Activated naive CD4-positive, alpha-beta T cell treated with anti-CD3 and anti-CD28 coated beads, Interleukin-2, amount 50 U/mL, for 16 hours (primary cell): ENCODE results near the gene BCL11A.

Source experiments
- DNase-seq: peaks from one replicate; pipeline ENCODE4 v3.0.0-alpha.2; 2020

The BCL11A gene

DNA sequence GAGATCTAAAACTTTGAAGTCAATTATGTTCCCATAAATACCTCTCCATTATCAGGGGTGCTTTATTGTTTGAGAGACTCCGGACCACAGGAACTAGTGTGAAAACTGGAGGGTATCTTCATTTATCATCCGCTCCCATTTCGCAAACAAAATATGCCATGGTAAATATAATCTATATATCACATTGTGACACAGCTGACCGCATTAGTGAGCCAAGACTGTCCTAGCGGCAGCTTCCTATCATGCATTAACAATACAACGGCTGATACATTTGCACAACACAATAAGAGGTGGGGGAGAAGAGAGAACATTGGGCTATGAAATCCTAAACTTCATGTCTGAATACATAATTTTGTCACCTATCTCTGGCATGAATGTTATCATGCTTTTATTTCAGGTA, 29.5 kb downstream of the BCL11A start:
- no peak for DNase-seq

DNA sequence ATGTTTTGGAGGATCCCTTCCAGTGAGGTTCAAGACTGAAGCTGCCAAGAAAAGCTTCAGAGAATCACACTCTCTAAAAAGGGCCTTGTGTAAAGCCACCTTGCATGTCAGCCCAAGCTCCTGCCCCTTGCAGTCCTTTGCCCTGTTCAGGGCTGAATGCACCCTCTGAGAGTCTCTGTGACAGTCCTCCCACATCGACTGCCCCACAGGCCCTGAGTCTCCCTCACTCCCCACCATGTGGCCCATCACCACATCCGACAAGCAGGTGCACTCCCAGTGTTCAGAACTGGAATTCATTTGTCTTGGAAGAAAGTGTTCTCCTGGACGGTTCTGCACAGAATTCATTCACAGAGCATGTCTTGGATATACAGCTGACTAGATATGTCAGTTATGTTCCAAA, 31.0 kb downstream of the BCL11A start:
- no peak for DNase-seq

DNA sequence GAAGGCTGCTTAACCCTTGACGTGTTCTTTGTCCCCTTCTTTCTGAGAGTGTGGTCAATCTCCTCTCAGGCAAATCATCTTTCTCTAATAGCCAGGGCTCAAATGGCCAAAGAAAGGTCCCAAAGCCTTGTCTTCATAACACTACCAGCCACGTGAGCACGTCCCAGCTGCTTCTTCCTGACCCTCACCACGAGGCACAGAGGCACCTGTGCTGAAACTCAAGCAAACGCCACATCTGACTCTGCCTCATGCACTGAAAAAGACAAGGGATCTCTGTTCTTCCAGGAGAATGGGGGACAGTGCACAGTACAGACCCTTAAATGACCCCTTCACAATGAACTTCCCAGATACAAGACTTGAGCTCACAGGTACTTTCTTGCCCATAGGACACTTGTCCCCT, 31.8 kb downstream of the BCL11A start:
- DNase-seq: no peak

DNA sequence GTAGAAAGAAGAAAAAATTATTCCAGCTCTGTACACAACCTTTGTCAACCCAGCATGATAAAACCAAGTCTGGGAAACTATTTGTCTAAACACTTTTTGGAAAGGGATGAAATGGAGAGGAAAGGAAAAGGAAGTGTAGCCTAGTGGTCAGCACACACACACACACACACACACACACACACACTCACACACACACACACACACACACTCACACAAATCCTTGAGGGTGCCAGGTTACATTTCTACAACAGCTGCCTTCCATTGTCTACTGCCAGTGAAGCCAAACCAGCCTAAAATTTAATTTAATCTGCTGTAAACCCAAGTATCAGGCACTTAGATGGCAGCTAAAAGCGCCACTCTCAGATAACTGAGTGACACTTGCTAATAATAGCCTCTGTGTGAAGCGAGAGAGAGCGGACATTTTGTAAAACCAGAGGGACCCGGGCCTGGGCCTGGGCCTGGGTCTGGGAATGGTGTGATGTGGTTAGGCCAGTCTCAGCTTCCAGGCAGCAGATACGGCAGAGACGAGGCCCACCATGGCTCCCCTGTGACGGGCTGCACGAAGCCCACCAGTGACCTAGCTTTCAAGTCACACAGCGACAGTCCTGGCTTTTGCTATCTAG, 32.4 kb downstream of the BCL11A start:
- no peak for DNase-seq

DNA sequence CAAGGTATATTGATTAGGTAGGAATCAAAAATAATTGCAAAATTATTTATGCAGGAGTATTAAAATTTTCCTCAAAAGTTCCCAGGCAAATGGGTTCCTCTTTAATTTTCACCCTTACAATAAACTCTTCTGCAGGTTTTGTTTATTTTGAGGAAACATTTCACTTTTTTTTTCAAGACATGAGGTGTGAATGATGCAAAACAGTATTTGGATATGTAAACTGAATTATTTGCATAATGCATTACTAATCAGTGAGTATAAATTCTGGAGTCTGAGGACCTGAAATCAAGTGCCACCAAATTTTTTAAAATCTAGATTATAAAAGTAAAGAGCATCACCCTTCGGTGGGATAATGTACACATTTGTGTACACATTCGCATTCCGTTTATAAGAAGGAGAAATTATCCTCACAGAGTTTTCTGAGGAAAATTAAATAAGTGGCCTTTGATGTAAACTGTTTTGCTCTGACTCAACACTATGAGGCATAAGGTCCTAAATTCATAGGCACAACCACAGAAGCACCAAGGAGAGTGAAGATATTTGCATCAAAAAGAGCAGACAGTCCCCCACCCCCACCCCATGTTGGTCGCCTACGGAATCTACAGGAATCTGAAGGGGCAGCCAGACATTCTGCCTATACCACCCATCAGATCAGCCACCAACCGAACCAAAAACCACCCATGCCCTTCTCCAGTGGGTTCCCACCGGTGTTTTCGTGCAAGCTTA, 33.1 kb downstream of the BCL11A start:
- no peak for DNase-seq

DNA sequence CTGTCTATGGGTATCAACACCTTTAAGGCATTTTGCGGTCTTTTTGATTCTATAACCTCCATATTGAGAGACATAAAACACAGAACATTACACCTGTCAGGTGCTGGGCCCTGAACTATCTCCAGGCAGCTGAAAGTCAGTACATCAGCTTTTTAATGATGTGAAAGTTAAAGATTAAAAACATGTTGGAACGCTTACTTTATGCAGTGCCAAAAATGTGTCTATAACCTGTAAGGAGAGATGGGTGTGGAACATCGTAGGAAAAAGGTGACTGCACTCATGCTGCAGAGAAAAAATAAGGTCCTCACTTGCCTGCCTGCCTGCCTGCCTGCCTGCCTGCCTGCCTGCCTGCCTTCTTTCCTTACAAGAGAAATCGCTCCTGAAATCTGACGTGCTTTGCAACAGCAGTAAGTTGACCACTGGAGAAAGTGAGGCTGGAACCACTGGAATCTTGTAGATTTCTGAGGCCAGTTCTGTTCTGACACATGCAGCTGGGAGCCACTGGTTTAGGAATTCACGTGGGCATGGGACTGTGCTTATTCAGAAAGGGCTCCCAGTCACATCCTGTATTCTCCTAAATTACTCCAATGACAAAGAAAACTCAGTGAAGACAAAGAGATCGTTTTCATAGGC, 34.1 kb downstream of the BCL11A start:
- DNase-seq: no peak

DNA sequence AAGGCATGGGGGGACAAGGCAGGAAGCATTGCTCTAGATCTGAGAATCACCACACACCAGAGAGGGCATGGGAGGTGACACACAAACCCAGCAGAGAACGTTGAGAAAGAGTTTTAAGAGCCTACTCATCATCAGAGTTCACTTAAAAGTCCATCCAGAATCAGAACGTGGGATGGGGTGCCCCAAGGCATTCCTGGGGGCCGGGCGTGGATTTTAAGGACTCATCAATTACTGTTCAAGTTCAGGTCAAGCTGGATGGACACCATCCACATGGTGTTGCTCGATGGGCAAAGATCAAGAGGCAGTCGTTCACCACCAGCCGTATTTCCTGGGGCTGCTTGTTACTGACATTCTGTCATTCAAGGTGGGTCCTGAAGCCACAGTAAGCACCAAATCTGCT, 34.9 kb downstream of the BCL11A start:
- DNase-seq: no peak

DNA sequence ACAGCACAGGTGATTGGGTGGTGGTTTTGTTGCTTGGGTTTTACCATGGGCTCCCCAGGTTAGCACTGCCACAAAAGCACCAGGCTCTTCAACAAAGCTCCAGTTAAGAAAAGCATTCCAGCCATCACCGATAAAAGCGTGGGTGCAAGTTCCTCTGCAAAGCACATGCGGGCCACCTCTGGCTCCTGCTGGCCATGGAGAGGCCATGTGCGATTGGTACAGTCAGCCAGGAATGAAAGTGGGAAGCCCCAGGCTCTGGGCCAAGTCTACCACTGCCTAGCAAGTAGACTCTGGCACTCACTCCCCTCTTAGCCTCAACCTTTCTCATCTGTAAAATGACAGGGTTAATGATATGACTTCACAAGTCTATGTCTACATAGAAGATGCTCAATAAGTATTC, 36.0 kb downstream of the BCL11A start:
- no peak for DNase-seq

DNA sequence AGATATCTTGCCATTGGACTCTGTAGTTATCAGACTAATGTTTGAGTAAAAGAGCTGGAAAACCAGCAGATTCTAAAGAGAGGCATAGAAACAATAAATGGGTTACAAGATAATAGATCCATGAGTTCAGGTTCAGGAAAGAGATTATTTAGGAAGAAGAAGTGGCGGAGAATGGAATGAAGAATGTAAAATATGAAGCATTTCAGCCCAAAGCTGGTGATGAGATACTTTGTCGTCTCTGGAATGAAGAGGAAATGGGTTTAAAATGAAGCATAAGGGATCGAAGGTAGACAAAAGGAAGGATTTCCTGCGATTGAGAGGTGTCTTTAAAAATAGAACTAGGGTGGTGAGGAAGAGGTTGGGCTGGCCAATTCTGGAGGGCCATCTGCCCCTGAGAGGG, 36.6 kb downstream of the BCL11A start:
- no peak for DNase-seq

DNA sequence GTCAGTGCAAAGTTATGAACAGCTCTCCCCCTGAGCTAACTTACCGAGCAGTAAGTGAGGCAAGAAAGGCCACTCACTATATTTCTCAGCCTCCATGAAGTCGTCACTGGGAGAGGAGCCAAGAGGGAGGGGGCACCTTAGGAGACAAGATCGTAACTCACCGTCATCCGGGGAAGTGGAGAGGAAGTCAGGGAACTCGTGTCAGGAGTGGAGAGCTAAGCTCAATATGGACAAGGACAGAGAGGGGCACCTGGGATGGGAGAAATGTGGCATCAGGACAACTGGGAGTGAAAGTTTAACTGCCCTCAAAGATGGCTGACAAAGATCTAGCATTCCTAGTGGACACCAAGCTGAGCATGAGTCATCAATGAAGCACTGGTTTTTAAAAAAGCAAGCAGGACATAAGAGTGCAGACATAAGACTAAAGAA, 37.1 kb downstream of the BCL11A start:
- no peak for DNase-seq

DNA sequence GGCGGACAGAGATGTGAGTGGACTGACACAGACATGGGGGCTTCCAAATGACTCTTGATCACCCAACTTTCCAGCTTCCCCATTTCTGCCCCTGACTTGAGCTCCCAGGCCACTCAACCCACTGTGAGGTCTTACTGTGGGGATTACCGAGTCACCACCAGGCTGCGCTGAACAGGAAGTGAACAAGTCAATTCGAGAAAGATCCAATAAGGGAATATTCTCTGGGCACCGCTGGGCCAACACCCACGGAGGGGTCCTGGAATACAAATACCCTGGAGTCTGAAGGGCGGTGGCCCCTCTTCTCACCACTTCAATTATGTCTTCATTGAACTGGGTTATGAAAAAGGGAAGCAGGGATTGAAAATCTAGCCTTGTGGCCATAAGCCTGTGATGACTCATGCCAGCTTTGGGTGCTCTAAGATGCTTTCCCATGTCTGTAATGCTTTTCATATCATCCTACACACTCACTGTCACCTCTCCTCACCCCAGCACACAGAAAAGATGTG, 37.7 kb downstream of the BCL11A start:
- DNase-seq: no peak

DNA sequence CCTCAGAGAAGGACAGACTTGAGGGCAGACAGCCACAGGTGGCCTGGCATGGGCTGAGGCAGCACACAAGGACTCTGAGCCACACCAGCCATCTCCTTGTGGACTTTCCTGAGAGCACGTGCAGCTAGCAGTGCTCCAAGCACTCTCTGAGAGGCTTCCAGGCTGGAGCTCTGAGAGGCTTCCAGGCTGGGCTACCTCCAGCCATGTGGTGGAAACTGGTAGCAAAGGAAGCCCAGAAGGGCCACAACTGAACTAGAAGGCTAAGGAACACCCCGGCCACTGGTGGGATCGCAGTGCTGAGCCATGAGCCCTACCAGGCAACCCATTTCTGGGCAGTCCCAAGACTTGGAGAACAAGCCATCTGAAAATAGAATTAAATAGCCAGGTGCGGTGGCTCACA, 39.5 kb downstream of the BCL11A start:
- DNase-seq: no peak

DNA sequence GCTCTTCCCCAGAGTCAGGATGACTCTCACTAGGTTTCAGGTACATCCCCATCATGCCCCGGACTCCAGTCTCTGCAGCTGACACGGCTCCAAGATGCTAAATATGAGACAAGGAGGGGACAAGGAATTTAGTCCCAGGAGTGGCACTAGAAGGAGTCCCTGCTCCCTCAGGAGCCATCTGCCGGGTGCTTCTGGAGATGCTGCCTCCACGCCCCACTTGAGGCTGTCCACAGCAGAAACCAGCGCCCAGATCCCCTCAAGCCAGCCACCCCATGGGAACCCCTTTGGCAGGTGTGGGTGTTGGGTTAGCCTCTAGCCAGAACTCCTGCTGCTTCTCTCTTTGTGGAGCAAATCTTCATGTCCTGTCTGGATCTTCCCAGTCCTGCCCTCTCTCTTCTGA, 40.3 kb downstream of the BCL11A start:
- no peak for DNase-seq

DNA sequence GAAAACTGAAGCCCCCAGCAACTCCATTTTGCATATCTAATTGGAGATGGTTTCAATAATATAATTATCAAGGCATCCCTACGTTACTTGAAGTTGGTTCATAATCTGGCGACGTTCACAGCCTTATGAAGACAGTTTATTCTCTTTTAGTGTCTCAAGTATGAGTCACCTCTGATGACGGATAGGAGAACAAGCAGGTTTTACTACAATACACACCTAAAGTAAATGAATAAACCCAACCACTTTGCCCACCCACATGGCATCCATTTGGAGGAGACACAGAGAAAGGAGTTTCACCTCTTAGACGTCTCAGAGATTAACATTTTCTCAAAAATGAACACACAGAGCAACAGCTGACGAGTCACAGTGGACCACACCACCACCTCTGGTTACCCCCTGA, 40.8 kb downstream of the BCL11A start:
- no peak for DNase-seq

DNA sequence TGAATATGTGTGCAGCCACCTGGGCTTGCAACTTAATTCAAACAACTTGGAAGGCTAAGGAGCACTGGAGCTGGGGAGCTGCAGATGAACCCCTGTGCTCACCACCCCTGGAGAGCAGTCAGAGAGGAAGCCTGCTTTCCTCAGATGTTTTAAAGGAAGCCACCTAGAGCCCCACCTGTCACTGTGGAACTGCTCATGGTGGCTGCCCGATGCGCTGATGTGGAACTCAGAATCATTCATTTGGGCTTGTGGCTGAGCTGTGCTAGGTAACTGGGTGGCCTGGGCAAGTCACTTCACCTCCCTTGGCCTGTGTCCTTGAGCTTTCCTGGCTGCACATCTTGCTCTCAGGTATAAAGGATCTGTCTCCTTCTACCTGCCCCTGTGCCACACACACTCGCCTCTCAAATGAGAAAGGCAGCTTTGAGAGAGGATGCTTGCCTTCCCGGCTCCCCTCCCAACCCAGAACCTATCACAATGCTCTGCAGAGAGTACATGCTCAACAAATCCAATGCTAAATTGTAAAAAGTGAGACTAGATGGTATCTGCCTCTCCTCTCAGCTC, 41.3 kb downstream of the BCL11A start:
- DNase-seq: no peak

DNA sequence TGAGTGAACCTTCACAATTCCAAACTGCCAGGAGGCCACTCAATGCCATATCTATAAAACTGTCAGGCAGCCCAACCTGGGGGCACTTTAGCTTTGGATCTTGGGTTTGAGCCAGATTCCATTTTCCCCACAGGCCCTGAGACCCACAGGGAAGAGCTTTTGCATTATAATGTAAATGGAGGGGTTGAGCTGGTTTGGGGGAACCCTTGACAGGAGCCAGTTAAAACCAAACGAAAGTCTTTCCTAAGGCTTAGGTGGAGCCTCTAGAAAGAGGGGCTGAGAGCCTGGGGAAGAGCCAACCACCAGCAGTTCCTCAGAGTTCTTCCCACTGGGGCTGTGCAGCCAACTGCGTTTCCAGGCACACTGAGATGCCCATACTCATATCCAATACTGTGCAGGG, 42.7 kb downstream of the BCL11A start:
- no peak for DNase-seq

DNA sequence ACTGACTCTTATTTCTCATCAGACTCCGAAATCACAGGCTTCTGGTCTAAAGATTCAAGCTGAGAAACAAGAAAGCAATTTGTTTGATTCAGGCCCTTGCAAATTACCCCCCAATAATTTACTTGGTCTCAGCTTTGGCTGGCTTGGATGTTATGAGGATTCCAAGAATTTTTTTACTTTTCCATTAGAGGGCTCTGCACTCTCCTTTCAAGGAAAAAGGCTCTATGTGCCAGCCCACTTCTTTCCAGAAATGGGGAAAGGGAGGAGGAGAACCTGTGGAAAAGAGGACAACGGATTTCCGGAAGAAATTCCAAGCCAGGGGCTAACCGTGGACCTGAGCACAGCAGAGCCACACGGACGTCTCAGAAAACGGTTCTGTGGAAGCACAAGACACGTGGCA, 44.4 kb downstream of the BCL11A start:
- DNase-seq: no peak

DNA sequence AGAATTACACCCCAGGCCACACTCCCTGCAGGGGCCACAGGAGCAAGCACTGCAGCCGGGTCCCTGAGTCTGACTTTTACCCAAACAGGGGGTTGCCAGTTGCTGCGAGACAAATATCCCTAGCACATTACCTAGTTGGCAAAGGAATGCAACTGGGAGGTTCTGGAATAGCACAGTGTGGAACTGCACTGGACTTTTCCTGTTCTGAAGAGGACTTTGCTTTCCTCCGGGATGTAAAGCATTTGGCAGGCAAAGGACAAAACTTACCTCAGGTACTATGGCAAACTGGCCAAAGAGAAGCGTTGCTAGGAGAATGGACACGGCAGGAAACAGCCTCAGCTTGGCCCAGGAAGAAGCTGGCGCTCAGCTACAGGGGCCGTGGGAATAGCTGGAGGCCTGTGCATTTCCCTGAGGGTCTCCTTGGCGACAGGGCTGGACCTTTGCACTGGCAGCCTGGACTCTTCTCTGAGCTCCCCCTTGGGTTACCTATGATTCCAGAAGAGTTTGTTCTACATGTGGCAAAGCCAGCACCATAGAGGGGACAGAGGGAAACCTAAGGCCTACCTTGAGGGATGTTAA, 45.0 kb downstream of the BCL11A start:
- DNase-seq: no peak

DNA sequence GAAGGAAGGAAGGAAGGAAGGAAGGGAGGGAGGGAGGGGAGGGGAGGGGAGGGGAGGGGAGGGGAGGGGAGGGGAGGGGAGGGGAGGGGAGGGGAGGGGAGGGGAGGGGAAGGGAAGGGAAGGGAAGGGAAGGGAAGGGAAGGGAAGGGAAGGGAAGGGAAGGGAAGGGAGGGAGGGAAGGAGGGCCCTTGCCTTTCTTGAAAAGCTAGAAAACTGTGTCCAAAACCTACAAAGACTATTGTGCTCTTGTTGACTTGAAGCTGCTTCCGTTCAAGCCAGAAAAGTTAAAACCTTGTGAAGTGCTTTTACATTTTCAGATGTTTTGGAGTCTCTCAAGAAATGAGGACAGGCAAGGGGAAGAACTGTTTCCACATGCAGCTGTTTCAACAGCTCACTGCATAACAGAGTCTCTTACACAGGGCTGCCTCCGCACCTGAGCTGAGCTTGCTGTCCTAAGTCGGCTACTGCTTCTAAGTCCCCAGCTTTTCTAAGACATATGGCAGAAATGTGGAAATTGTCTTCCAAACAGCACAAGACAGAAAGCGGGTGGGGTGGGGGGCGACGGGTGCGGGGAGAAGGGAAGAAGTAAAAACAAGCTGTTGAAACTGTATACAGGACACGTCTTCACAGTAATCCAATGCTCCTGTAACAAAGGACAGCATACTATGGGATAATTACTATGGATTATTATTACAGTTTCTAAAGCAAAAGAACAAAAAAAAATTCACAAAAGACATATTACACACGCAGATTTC, 46.1 kb downstream of the BCL11A start:
- DNase-seq: no peak

DNA sequence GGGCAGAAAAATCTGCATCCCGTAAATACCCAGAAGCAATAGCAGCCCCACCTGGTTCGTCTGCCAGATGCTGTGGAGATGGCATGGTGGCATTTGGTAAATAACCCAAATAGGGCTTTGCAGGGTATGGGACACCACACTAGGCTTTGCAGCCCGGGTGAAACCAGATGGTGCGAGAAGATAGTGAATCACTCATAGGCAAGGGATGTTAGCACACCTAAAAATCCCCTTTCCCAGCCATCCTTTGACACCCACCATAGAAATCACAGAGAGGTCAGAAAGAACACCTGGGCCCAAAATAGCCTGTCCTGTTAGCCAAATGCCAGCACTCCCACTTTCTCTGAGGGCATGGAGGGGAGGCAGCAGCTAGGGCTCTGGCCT, 47.6 kb downstream of the BCL11A start:
- DNase-seq: no peak

DNA sequence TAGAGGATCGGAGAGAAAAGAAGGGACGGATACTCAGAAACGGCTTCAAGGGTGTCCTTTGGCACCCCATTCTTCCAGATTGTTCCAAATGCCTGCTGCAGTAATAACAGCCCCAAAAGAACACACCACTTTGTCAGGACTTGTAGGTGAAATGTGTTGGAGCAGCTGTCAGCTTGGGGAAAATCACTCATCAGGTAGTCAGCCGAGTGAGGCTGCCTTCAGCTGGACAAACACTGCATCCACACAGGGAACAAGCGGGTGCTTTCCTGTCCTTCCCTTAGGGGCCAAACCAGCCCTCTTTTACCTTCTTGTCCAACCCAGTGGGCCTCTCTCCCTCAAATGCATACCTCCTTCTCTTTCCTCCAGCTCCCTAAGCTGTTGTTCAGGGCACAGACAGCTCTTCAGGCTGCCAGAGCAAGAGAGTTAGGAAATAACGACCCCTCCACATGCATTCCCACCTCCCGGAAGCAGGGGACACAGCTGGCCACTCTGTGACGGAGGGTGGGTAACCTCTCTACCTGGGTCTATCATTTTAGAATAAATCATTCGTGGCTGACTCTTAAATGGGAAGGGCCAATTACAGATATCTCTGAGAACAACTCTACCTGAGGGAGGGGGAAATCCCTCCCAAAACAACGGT, 48.1 kb downstream of the BCL11A start:
- DNase-seq: no peak

DNA sequence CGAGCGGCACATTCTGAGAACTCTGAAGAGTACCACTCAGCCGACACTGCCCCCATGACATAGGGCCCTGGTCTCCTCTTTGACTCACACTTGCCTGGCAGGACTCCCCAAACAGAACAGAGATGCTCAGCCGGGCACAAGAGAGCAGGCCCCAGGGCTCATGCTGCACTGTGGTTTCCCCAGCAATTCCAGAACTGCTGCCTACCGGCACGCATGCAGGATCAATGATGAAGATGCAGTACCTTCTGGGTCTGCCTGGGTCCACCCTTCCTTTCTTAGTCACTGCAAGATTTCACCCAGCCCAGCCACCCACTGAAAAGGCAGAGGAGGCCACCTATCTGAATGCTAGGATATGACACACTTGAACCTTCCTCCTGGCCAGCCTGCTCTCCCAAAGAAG, 49.4 kb downstream of the BCL11A start:
- no peak for DNase-seq
